Measurements from ENCODE around the gene STAU1. TPM values are rescaled to one million over a fixed set of nuclear protein-coding genes. Genes with fewer than 3 reads are reported as not detected.

Gene STAU1
- total and polyA plus RNA-seq, 2 of the 13 experiments (the other 11 are each of a cell fraction or from before 2014, with no cell fraction given) = 119 to 133 TPM

DNA sequence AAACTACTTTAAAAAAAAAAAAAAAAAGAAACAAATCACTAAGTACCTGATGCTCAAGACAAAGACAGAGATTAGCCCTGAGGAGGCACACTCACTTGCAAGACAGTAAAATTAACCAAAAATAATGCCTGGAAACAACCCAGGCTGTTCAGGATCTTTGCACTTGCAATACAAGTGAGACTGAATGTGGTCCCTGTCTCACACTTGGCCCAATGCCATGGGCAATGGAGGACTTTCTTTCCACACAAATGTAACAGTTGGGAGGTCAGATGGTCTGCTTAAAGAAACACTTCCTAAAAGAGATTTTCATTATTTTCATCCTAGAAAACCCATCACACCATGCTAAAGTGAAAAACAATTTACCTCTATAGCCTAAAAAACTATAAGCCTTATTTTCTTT, 16.2 kb downstream of the STAU1 start (continued):
- no peak for TF ChIP-seq ZBTB7B (CRISPR knock-in tag; IDR thresholded peaks at IDR 0.05)
- no peak for TF ChIP-seq ZFYVE20 (CRISPR knock-in tag; IDR thresholded peaks at IDR 0.05; ENCODE audit: borderline replicate concordance, low read depth)
- TF ChIP-seq, protein P1, sequence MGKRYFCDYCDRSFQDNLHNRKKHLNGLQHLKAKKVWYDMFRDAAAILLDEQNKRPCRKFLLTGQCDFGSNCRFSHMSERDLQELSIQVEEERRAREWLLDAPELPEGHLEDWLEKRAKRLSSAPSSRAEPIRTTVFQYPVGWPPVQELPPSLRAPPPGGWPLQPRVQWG (CRISPR knock-in tag; IDR thresholded peaks at IDR 0.05; ENCODE audit: borderline replicate concordance, low read depth) = no peak
- no peak for TF ChIP-seq NFE2 (CRISPR knock-in tag; IDR thresholded peaks at IDR 0.05)
- TF ChIP-seq, protein P2, sequence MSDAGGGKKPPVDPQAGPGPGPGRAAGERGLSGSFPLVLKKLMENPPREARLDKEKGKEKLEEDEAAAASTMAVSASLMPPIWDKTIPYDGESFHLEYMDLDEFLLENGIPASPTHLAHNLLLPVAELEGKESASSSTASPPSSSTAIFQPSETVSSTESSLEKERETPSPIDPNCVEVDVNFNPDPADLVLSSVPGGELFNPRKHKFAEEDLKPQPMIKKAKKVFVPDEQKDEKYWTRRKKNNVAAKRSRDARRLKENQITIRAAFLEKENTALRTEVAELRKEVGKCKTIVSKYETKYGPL (CRISPR knock-in tag; IDR thresholded peaks at IDR 0.05) = no peak
- no peak for TF ChIP-seq PRPF4 (IDR thresholded peaks at IDR 0.05; ENCODE audit: low read depth, low read length, poor library complexity, severe bottlenecking)
- TF ChIP-seq SUZ12 (IDR thresholded peaks at IDR 0.05; ENCODE audit: low read depth, low read length) = no peak
- no peak for TF ChIP-seq TP53 (CRISPR knock-in tag; conservative IDR thresholded peaks at IDR 0.05)
- no peak for TF ChIP-seq ZNF572 (CRISPR knock-in tag; IDR thresholded peaks at IDR 0.05)
- TF ChIP-seq ZKSCAN1 (IDR thresholded peaks at IDR 0.05; ENCODE audit: low read length) = no peak
- peak; percentile 19; the same call in 1 of the 2 replicates for TF ChIP-seq BCL6 (CRISPR knock-in tag; IDR thresholded peaks at IDR 0.05)
- peak; percentile 21; the same call in 1 of the 2 replicates for TF ChIP-seq LCORL (IDR thresholded peaks at IDR 0.05)
- no peak for TF ChIP-seq LCORL (CRISPR knock-in tag; IDR thresholded peaks at IDR 0.05)
- TF ChIP-seq CEBPB (IDR thresholded peaks at IDR 0.05; ENCODE audit: borderline replicate concordance, low read depth, low read length) = no peak

DNA sequence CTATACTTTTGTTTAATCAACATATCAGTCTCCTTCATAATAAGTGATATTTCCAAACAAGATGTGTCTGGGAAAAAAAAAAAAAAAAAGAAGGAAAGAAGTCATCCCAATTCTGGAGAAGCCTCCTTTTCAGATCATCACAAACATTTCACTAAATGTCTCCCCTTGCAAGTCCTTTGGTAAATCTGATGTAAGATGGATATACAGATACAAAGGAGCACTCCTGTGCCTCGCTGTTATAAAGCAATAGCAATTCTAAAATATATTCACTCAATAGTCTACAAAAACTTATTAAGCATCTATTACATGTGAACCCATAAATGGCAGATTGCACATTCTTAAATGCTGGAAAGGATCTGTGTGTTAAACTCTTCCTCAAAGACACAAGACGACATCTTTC, 17.4 kb downstream of the STAU1 start:
- Histone ChIP-seq H3K4me2 (ENCODE audit: low read depth, low read length) (no peak overlapping the region), H3K27ac (ENCODE audit: extremely low read length, insufficient read depth, low read length) (no peak overlapping the region), H3K79me2 (ENCODE audit: insufficient read depth, low read length) (peaks cover 97% of the 10 kb centered on the region), H4K20me1 (ENCODE audit: insufficient read depth, low read length) (peaks cover 74% of the 10 kb centered on the region), H3K36me3 (replicated peaks in 1 of 2; ENCODE audit: control insufficient read depth in 1 of 2, insufficient read depth in 2 of 2, low read length in 2 of 2) (peaks cover 14 to 47% of the 10 kb centered on the region in 2 experiments), H2AFZ (ENCODE audit: low read length) (no peak overlapping the region), H3K27me3 (ENCODE audit: control insufficient read depth in 1 of 2, insufficient read depth in 2 of 2, low read length in 2 of 2) (no peaks in the 10 kb centered on the region), H3K9me3 (ENCODE audit: low read length) (no peaks in the 10 kb centered on the region), H3K9ac (ENCODE audit: insufficient read depth, low read depth, low read length) (no peak overlapping the region), H3K4me1 (ENCODE audit: insufficient read depth, low read length) (peaks cover 55% of the 10 kb centered on the region), H3K4me3 (replicated peaks in 1 of 3; ENCODE audit: insufficient read depth in 1 of 3, low read depth in 2 of 3, low read length in 3 of 3) (no peak overlapping the region)
- BruUV-seq (replicated peaks) = no TSS peak
- ATAC-seq (no peak), DNase-seq (ENCODE audit: low spot score) (no peak), FAIRE-seq (no peak)
- intact Hi-C loops (cut with micrococcal nuclease; ENCODE audit: unreplicated experiment) = no loop called here
- in situ Hi-C loops (cut with HindIII; ENCODE audit: extremely low pct_ligation_motif_present, low pct_unique_long_range_greater_than_20kb) = no loop called here
- POLR2A ChIA-PET = no interaction called here
- CTCF ChIA-PET (ENCODE audit: low intra/inter-chr PET ratio, low total read pairs) = no interaction called here
- 97% methylated on average over 2 of the region's 2 CpGs for WGBS (ENCODE audit: low lambda C conversion rate)
- TF ChIP-seq ZNF572 (CRISPR knock-in tag; IDR thresholded peaks at IDR 0.05) = no peak
- no peak for TF ChIP-seq ARNT2 (CRISPR knock-in tag; IDR thresholded peaks at IDR 0.05; ENCODE audit: low read depth)
- TF ChIP-seq HDAC6 (IDR thresholded peaks at IDR 0.05; ENCODE audit: low read depth, low read length) = no peak
- TF ChIP-seq KDM2A (CRISPR knock-in tag; IDR thresholded peaks at IDR 0.05; ENCODE audit: borderline replicate concordance, low read depth) = no peak
- no peak for TF ChIP-seq RFX5 (IDR thresholded peaks at IDR 0.05; ENCODE audit: low read depth, low read length)
- TF ChIP-seq, protein P3, sequence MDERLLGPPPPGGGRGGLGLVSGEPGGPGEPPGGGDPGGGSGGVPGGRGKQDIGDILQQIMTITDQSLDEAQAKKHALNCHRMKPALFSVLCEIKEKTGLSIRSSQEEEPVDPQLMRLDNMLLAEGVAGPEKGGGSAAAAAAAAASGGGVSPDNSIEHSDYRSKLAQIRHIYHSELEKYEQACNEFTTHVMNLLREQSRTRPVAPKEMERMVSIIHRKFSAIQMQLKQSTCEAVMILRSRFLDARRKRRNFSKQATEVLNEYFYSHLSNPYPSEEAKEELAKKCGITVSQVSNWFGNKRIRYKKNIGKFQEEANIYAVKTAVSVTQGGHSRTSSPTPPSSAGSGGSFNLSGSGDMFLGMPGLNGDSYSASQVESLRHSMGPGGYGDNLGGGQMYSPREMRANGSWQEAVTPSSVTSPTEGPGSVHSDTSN (CRISPR knock-in tag; IDR thresholded peaks at IDR 0.05) = no peak
- TF ChIP-seq, protein P4, sequence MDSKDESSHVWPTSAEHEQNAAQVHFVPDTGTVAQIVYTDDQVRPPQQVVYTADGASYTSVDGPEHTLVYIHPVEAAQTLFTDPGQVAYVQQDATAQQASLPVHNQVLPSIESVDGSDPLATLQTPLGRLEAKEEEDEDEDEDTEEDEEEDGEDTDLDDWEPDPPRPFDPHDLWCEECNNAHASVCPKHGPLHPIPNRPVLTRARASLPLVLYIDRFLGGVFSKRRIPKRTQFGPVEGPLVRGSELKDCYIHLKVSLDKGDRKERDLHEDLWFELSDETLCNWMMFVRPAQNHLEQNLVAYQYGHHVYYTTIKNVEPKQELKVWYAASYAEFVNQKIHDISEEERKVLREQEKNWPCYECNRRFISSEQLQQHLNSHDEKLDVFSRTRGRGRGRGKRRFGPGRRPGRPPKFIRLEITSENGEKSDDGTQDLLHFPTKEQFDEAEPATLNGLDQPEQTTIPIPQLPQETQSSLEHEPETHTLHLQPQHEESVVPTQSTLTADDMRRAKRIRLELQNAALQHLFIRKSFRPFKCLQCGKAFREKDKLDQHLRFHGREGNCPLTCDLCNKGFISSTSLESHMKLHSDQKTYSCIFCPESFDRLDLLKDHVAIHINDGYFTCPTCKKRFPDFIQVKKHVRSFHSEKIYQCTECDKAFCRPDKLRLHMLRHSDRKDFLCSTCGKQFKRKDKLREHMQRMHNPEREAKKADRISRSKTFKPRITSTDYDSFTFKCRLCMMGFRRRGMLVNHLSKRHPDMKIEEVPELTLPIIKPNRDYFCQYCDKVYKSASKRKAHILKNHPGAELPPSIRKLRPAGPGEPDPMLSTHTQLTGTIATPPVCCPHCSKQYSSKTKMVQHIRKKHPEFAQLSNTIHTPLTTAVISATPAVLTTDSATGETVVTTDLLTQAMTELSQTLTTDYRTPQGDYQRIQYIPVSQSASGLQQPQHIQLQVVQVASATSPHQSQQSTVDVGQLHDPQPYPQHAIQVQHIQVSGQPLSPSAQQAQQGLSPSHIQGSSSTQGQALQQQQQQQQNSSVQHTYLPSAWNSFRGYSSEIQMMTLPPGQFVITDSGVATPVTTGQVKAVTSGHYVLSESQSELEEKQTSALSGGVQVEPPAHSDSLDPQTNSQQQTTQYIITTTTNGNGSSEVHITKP (CRISPR knock-in tag; IDR thresholded peaks at IDR 0.05; ENCODE audit: low read depth) = no peak
- TF ChIP-seq ZNF234 (CRISPR knock-in tag; conservative IDR thresholded peaks at IDR 0.05) = no peak
